T-helper 1 cell treated with Interleukin-12 subunit alpha and Interleukin-12 subunit beta and Interleukin-4 antibody, amounts not matched to agents 30 ng/mL and 1 ng/mL, for 36 hours (primary cell): ENCODE results near the gene KCNRG. TPM values are rescaled to one million over a fixed set of nuclear protein-coding genes. Genes with fewer than 3 reads are reported as not detected.

Source experiments
- total RNA-seq: library from RNA; stranded (reverse); gene quantifications from 2 replicates; pipeline ENCODE4 v1.2.3, GENCODE V29; 2022

The KCNRG gene
- total RNA-seq, 1 donor from 2014 or later, result not detected

Other genes starting within 250 kb of the KCNRG start
- gene KPNA3, start 222.8 kb upstream of the KCNRG start, total RNA-seq, result 42.4 and 42.8 TPM in 2 replicates
- gene SPRYD7, start 79.1 kb upstream of the KCNRG start, total RNA-seq, result 2.5 and 2.7 TPM in 2 replicates
- 18.4 and 20.4 TPM in 2 replicates for gene TRIM13, start 18.4 kb upstream of the KCNRG start, total RNA-seq